GM12878 (cell line): Measurements from ENCODE around the gene HOXC9. TPM values are rescaled to one million over a fixed set of nuclear protein-coding genes. Genes with fewer than 3 reads are reported as not detected.
"Not testable (repeated sequence)": the region's sequence is repeated elsewhere in the genome, so short reads cannot be mapped to it uniquely, and the experiment has no call there.

Experiments used
- ATAC-seq: fragments of 200-7000 bp; cut with Tn5 transposase; 3 replicates; pipeline ENCODE4 v1.9.1; 2020; ENCODE audit warnings: mild to moderate bottlenecking, moderate library complexity
- BruUV-seq: library from RNA; stranded (reverse); fragments of 400-500 nt; replicated peaks from 2 replicates; lab custom pipeline; 2021; lab: Mats Ljungman, UMichigan
- CTCF ChIA-PET: fragments of 300-600 bp; sonication (Branson Sonifier 250); formaldehyde crosslinking; extraction: SDS; loops from one replicate; lab custom pipeline; 2021; ENCODE audit warnings: inconsistent platforms; lab: Yijun Ruan, JAX
- POLR2A ChIA-PET: fragments of 350-600 bp; formaldehyde crosslinking; extraction: SDS; loops from one replicate; lab custom pipeline; 2021; ENCODE audit warnings: inconsistent platforms; lab: Charles Lee
- RAD21 ChIA-PET: fragments of 300-600 bp; sonication (Branson Sonifier 250); formaldehyde crosslinking; loops from one replicate; lab custom pipeline; 2023; ENCODE audit warnings: antibody characterized with exemption; ENCODE audit not compliant: unreplicated experiment; lab: Charles Lee
- SMC1A ChIA-PET: fragments of 300-600 bp; sonication (Branson Sonifier 250); formaldehyde crosslinking; loops from one replicate; lab custom pipeline; 2023; ENCODE audit not compliant: unreplicated experiment, uncharacterized antibody; lab: Charles Lee
- DNase-seq: peaks from one replicate; pipeline ENCODE4 v3.0.0-alpha.2; 2011; ENCODE audit warnings: low read depth, low spot score
- FAIRE-seq: peaks from 3 replicates; lab custom pipeline; 2011; peaks lifted over from hg19 to GRCh38; lab: Jason Lieb, UNC
- H2AFZ ChIP-seq: 2 replicates; pipeline ENCODE4 v1.6.0; 2011; ENCODE audit warnings: low read depth, low read length, control low read depth; ENCODE audit not compliant: control insufficient read depth
- H3K27ac ChIP-seq: 2 replicates; pipeline ENCODE4 v1.5.1; 2011; ENCODE audit warnings: control low read depth; ENCODE audit not compliant: control insufficient read depth, insufficient read depth
- H3K27me3 ChIP-seq, 2 experiments: replicated peaks in 1 of 2; 2 replicates each; pipeline versions ENCODE4 v1.6.0 to v1.6.1; 2011; ENCODE audit warnings: low read length in 1 of 2; ENCODE audit not compliant: control insufficient read depth in 2 of 2, insufficient read depth in 2 of 2
- H3K36me3 ChIP-seq, 2 experiments: 2 replicates each; pipeline ENCODE4 v1.5.1; 2011; ENCODE audit warnings: low read length in 1 of 2; ENCODE audit not compliant: control insufficient read depth in 2 of 2, insufficient read depth in 2 of 2
- H3K4me1 ChIP-seq: 2 replicates; pipeline ENCODE4 v1.6.1; 2011; ENCODE audit warnings: mild to moderate bottlenecking, low read length, moderate library complexity, mixed read lengths; ENCODE audit not compliant: control insufficient read depth, insufficient read depth
- H3K4me2 ChIP-seq: 2 replicates; pipeline ENCODE4 v1.6.0; 2011; ENCODE audit warnings: control low read depth; ENCODE audit not compliant: control insufficient read depth, insufficient read depth
- H3K4me3 ChIP-seq: fragments of 200-600 bp; sonication (generic); 2 replicates; pipeline ENCODE4 v1.5.1; 2016
- H3K79me2 ChIP-seq: 2 replicates; pipeline ENCODE4 v1.6.0; 2011; ENCODE audit warnings: low read length; ENCODE audit not compliant: control insufficient read depth, insufficient read depth
- H3K9ac ChIP-seq: 2 replicates; pipeline ENCODE4 v1.8.0; 2011; ENCODE audit warnings: low read length, control low read depth, mixed read lengths; ENCODE audit not compliant: control insufficient read depth, insufficient read depth
- H3K9me3 ChIP-seq: replicated peaks from 3 replicates; pipeline ENCODE4 v1.5.1; 2011; ENCODE audit warnings: mild to moderate bottlenecking, low read length; ENCODE audit not compliant: control insufficient read depth, insufficient read depth
- H4K20me1 ChIP-seq: 2 replicates; pipeline ENCODE4 v1.6.0; 2011; ENCODE audit not compliant: control insufficient read depth, insufficient read depth
- NFYA ChIP-seq: IDR thresholded peaks from 2 replicates; pipeline ENCODE4 v1.6.1; 2011; ENCODE audit warnings: low read depth, mild to moderate bottlenecking, low read length, improper control_type of control experiment, borderline replicate concordance
- NR2C1 ChIP-seq: fragments of 450-650 bp; IDR thresholded peaks from 2 replicates; pipeline ENCODE4 v1.6.1; 2017; ENCODE audit warnings: antibody characterized with exemption, mild to moderate bottlenecking, moderate library complexity
- ZNF687 ChIP-seq: fragments of 450-650 bp; IDR thresholded peaks from 2 replicates; pipeline ENCODE4 v1.6.1; 2017; ENCODE audit warnings: mild to moderate bottlenecking, moderate library complexity
- WGBS: methylation state at CpG from one replicate; pipeline ENCODE4 v1.1.6; 2016; ENCODE audit warnings: low lambda C conversion rate; ENCODE audit not compliant: insufficient replicate concordance, insufficient coverage; ENCODE audit errors: missing lambda C conversion rate; 5-methylcytosine and 5-hydroxymethylcytosine counted together
- in situ Hi-C: fragments of 300-500 bp; cut with MboI; formaldehyde crosslinking; loops from 9 replicates; pipeline ENCODE4 v1.14.3; 2018; ENCODE audit warnings: mixed read lengths
- intact Hi-C: fragments of 100-400 bp; cut with micrococcal nuclease; formaldehyde crosslinking; loops from one replicate; pipeline ENCODE4 v1.14.2; 2022; ENCODE audit not compliant: unreplicated experiment
- polyA plus RNA-seq, 11 experiments: library from polyadenylated mRNA; depleted of rRNA in 4 of 11; unstranded in 6 of 11; stranded (reverse) in 5 of 11; fragments of >200 nt; fragmentation: Nextera tagmentation in 4 of 11; fragmentation: Illumina TruSeq in 1 of 11; extraction: Ambion mirVana in 4 of 11; extraction: Trizol in 1 of 11; gene quantifications; 1 replicate in 1 of 11; 2 replicates in 10 of 11; pipeline versions ENCODE4 v1.2.1 to v1.2.3, GENCODE V29; 2011 to 2016; ENCODE audit warnings: inconsistent platforms in 2 of 11, missing spikeins in 2 of 11, low read depth in 1 of 11
- total RNA-seq, 4 experiments: library from RNA; depleted of rRNA in 3 of 4; stranded (reverse); fragments of >200 nt in 3 of 4; fragmentation: Illumina TruSeq in 1 of 4; extraction: Trizol in 1 of 4; gene quantifications; 2 replicates each; pipeline versions ENCODE4 v1.2.1 to v1.2.3, GENCODE V29; 2013 to 2021

The HOXC9 gene
- total and polyA plus RNA-seq, 10 of the 15 experiments (the other 5 are each of a cell fraction or from before 2014, with no cell fraction given), result not detected

- no peak for TF ChIP-seq ZNF687
- no peak for TF ChIP-seq NFYA
- no peak for TF ChIP-seq NR2C1
Measured at GRCh38 chr12:54041097-54041690, 41.2 kb downstream of the HOXC9 start (continued).

- H3K4me3 ChIP-seq, H3K9me3 ChIP-seq, FAIRE-seq, H3K9ac ChIP-seq, H3K79me2 ChIP-seq, H3K27me3 ChIP-seq, ATAC-seq, BruUV-seq, in situ Hi-C loops, H2AFZ ChIP-seq, H4K20me1 ChIP-seq, H3K36me3 ChIP-seq, DNase-seq, H3K4me2 ChIP-seq, intact Hi-C loops, H3K27ac ChIP-seq, H3K4me1 ChIP-seq: not testable (repeated sequence)
- POLR2A ChIA-PET, result interaction anchor here (1.1 to 1.4 kb wide), 2 partner anchors 10 to 238 kb away, joined by 3 to 12 read pairs; partner anchors contain the start of genes CBX5, HNRNPA1 and HOXC4
- WGBS, result 52% methylated on average over 6 of the region's 6 CpGs
- SMC1A ChIA-PET, result interaction anchor here (0.9 to 2.7 kb wide), 3 partner anchors 9 to 25 kb away, joined by 4 to 9 read pairs (median 7); partner anchors contain the start of gene HOXC5
- RAD21 ChIA-PET, result interaction anchor here (0.7 to 1.7 kb wide), 3 partner anchors 36 to 159 kb away, joined by 3 to 4 read pairs (median 3); no protein-coding TSS in a partner anchor
- CTCF ChIA-PET, result interaction anchor here (1.3 to 4.5 kb wide), 3 partner anchors 10 to 173 kb away, joined by 4 to 16 read pairs (median 12); partner anchors contain the start of genes HOXC4 and HOXC5
Measured at GRCh38 chr12:54042033-54042432, 42.1 kb downstream of the HOXC9 start.
